ENCODE data around the gene ZNF217.
"Not testable (repeated sequence)": the region's sequence is repeated elsewhere in the genome, so short reads cannot be mapped to it uniquely, and the experiment has no call there.

DNA sequence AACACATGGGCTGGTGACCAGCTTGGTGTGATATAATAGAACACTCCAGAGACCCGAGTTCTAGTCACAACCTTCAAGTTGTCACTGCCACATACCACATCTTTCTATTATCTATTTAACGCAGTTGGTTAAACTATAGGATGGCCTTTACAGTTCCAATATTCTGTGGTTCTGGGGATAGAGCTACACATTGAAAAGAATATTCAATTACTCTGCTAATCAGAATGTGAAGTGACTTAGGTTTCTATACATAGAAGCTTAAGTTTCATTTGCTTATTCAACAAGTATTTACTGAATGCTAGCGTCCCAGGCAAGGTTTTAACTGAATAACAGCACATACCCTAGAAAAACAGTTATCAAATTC lies 9.1 kb downstream of the ZNF217 start:
- TF ChIP-seq, protein P1, sequence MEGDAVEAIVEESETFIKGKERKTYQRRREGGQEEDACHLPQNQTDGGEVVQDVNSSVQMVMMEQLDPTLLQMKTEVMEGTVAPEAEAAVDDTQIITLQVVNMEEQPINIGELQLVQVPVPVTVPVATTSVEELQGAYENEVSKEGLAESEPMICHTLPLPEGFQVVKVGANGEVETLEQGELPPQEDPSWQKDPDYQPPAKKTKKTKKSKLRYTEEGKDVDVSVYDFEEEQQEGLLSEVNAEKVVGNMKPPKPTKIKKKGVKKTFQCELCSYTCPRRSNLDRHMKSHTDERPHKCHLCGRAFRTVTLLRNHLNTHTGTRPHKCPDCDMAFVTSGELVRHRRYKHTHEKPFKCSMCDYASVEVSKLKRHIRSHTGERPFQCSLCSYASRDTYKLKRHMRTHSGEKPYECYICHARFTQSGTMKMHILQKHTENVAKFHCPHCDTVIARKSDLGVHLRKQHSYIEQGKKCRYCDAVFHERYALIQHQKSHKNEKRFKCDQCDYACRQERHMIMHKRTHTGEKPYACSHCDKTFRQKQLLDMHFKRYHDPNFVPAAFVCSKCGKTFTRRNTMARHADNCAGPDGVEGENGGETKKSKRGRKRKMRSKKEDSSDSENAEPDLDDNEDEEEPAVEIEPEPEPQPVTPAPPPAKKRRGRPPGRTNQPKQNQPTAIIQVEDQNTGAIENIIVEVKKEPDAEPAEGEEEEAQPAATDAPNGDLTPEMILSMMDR (conservative IDR thresholded peaks at IDR 0.05; ENCODE audit: low read depth, low read length): not testable (repeated sequence)
- not testable (repeated sequence) for TF ChIP-seq EZH2 (IDR thresholded peaks at IDR 0.05; ENCODE audit: borderline replicate concordance, low read depth, low read length, poor library complexity, severe bottlenecking)

Data from A673 (cell line).